ENCODE results near the gene ATXN2.

GRCh38 chr12:111580119-111580425 lies 19.0 kb downstream of the ATXN2 start:
- TF ChIP-seq CTCF (IDR thresholded peaks at IDR 0.05) (no peak), POLR2A (IDR thresholded peaks at IDR 0.05) (no peak)
